ENCODE measurements around the gene CSTF3.

The CSTF3 gene

DNA sequence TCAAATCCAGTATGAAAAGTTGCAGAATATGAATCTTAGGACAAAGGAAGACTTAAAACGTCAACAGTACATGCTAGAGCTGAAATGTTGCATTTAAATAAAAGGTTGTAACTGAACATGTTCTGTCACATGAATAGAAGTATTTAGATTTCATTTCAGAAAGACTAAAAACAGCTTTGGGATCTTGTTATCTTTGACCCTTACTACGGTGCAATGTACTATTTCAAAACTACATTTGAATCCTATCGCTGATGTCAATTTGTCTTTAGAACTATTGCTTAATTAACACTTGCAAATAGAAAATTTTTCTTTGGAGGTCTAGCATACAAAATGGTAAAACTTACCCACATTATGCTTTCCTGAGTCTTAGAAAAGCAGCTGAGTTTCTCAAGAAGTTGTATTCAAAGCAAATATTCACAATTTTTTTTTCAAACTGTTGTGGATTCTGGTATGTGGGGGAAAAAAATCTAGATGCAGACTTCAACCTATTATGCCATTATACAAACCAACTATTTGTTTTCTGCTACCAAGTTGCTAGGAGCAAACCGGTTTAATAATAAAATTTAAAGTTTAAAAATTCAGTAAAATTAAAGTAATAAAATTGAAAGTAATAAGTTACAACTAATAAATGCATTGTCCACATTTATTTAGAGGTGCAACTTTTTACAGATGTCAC is 25.4 kb downstream of the CSTF3 start:
- H3K4me3 ChIP-seq (ENCODE audit: low read depth, low read length): no peak overlapping the region
- TF ChIP-seq, protein P1, sequence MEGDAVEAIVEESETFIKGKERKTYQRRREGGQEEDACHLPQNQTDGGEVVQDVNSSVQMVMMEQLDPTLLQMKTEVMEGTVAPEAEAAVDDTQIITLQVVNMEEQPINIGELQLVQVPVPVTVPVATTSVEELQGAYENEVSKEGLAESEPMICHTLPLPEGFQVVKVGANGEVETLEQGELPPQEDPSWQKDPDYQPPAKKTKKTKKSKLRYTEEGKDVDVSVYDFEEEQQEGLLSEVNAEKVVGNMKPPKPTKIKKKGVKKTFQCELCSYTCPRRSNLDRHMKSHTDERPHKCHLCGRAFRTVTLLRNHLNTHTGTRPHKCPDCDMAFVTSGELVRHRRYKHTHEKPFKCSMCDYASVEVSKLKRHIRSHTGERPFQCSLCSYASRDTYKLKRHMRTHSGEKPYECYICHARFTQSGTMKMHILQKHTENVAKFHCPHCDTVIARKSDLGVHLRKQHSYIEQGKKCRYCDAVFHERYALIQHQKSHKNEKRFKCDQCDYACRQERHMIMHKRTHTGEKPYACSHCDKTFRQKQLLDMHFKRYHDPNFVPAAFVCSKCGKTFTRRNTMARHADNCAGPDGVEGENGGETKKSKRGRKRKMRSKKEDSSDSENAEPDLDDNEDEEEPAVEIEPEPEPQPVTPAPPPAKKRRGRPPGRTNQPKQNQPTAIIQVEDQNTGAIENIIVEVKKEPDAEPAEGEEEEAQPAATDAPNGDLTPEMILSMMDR (conservative IDR thresholded peaks at IDR 0.05; ENCODE audit: low read depth, low read length): no peak
- DNase-seq (ENCODE audit: low read depth): peak; percentile 9

DNA sequence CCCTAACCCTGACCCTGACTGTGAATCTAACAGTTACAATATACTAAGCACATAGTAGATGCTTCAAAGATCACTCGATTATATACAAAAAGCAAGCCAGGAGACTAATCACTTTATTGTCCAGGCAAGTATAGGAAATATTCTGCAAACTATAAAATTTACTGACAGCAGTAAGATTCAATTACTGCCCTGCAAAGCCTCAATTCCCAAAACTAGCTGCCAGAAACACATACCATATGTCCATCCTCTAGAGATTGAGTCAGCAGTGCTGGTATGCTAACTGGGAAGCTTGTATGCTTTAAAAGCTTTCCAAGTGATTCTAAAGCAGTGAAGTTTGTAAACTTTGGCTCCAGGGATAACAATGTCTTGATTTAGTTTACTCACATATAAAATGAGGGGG is 26.1 kb downstream of the CSTF3 start:
- TF ChIP-seq, protein P1 (conservative IDR thresholded peaks at IDR 0.05; ENCODE audit: low read depth, low read length): no peak
- peak; percentile 84 for DNase-seq (ENCODE audit: low read depth)

DNA sequence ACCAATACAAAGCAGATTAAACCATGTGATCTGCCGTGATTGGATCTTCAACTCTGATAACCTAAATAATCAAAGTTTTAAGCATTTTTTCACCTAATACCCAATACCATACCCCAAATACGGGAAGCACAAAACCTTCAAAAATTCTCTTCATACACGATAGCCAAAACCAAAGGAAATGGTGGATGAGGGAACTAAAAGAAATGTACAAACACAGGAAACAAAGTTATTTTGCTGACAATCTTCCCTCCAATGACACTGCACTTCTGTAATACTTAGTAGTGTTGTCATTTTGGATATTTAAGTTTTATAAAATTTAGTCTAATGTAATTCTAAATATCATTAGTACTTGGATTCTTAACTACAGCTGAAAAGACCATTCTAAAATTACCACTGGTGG is 27.0 kb downstream of the CSTF3 start:
- TF ChIP-seq, protein P1 (conservative IDR thresholded peaks at IDR 0.05; ENCODE audit: low read depth, low read length): no peak
- no peak for DNase-seq (ENCODE audit: low read depth)
- no peak overlapping the region for H3K4me3 ChIP-seq (ENCODE audit: low read depth, low read length)

More for the DNA sequence above, 26.1 kb downstream of the CSTF3 start:
- no peak overlapping the region for H3K4me3 ChIP-seq (ENCODE audit: low read depth, low read length)

DNA sequence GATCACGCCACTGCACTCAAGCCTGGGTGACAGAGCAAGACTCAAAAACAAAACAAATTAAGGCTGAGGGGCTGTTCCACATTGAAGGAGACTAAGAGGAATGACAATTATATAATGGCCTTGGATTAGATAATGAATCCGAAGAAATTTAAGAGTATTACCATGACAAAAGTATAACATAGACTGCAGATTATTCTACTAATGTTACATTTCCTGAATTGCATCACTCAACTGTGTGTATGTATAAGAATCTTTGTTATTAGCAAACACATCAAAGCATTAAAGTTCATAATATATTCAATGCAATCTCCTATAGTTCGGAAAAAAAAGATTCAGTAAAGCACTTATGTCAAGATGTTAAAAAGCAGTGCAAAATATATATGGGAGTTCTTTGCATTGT is 27.5 kb downstream of the CSTF3 start:
- TF ChIP-seq, protein P1 (conservative IDR thresholded peaks at IDR 0.05; ENCODE audit: low read depth, low read length): no peak
- no peak overlapping the region for H3K4me3 ChIP-seq (ENCODE audit: low read depth, low read length)
- DNase-seq (ENCODE audit: low read depth): no peak

DNA sequence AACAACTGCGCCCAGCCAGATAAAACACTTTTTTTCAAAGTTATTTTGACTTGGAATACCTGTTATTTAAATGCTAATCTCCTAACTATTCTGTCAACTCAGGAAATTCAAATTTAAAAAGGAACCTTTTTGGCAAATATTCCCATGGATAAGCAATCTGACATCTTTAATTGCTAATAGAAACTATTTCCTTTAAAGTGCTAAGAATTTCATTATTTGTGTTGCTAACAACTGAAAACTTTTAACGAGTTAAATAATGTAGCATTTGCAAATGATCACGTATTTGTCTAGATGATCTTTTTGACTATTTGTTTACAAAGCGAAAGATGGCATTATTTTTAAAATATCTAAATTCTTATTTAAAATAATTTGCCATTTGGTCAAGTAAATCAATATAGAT is 28.8 kb downstream of the CSTF3 start:
- TF ChIP-seq, protein P1 (conservative IDR thresholded peaks at IDR 0.05; ENCODE audit: low read depth, low read length): no peak
- no peak overlapping the region for H3K4me3 ChIP-seq (ENCODE audit: low read depth, low read length)
- no peak for DNase-seq (ENCODE audit: low read depth)

DNA sequence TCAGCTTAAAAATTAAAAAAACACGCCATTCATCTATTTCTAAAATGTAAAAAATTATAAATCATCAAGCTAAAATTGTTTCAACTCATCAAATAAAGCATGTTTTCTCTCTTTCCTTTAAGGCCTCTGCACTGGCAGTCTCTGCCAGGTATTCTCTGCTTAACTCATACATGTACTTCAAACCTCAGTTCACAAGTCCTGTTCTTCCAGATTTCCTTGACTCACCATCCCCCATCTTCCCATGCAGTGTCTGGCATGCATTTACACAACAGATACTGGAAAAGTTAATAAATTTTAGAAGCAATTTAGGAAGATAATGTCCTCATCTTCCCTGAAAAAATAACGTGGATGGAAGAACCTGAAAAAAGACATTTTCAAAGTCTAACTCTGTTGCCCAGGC is 32.5 kb downstream of the CSTF3 start:
- DNase-seq (ENCODE audit: low read depth): no peak
- TF ChIP-seq, protein P1 (conservative IDR thresholded peaks at IDR 0.05; ENCODE audit: low read depth, low read length): no peak
- H3K4me3 ChIP-seq (ENCODE audit: low read depth, low read length): no peak overlapping the region

DNA sequence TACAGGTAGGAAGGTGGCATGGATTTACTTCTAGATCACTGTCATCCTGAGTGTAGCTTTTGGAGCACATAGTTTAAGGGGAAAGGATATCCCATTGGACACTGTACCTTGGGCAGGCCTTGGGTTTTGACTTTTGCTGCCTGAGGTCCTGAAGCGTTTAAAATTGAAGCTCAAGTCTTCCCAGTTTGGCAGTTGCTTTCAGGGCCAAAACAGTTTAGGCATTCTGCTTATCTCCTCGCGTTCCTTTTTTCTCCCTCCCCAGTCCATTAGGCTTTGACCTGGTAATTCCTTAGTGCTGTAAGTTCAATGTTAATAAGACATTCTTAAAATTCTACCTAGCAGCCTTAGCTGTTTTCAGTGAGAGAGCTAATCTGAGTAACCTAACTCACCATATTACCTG is 35.7 kb downstream of the CSTF3 start:
- TF ChIP-seq, protein P1 (conservative IDR thresholded peaks at IDR 0.05; ENCODE audit: low read depth, low read length): no peak
- no peak overlapping the region for H3K4me3 ChIP-seq (ENCODE audit: low read depth, low read length)
- DNase-seq (ENCODE audit: low read depth): no peak
